CD8-positive, alpha-beta memory T cell (primary cell): Measurements from ENCODE around the gene PUSL1. TPM values are rescaled to one million over a fixed set of nuclear protein-coding genes. Genes with fewer than 3 reads are reported as not detected.

Experiments
- CTCF ChIA-PET: fragments of 350-600 bp; sonication (Branson Sonifier 250); formaldehyde crosslinking; loops from one replicate; lab custom pipeline; 2021; ENCODE audit warnings: antibody characterized with exemption; lab: Charles Lee
- POLR2A ChIA-PET: fragments of 350-600 bp; sonication (Branson Sonifier 250); formaldehyde crosslinking; loops from one replicate; lab custom pipeline; 2021; ENCODE audit warnings: antibody characterized with exemption; lab: Charles Lee
- DNase-seq, 5 donors: peaks; one replicate each; pipeline versions ENCODE4 v3.0.0 to v3.0.0-alpha.2; 2020 to 2022; ENCODE audit warnings: mixed read lengths in 1 of 5
- H3K27ac ChIP-seq: one replicate; pipeline ENCODE4 v1.7.0; 2013; ENCODE audit warnings: low read depth, mild to moderate bottlenecking, low read length, moderate library complexity
- H3K27me3 ChIP-seq: 2 replicates; pipeline ENCODE4 v1.7.0; 2013; ENCODE audit warnings: low read length, mild to moderate bottlenecking; ENCODE audit not compliant: insufficient read depth, poor library complexity, severe bottlenecking
- H3K36me3 ChIP-seq: 2 replicates; pipeline ENCODE4 v1.7.0; 2013; ENCODE audit warnings: mild to moderate bottlenecking, low read length, moderate library complexity; ENCODE audit not compliant: insufficient read depth
- H3K4me1 ChIP-seq: 2 replicates; pipeline ENCODE4 v1.7.0; 2013; ENCODE audit warnings: mild to moderate bottlenecking, low read length, moderate library complexity; ENCODE audit not compliant: insufficient read depth
- H3K4me3 ChIP-seq: 2 replicates; pipeline ENCODE4 v1.7.0; 2013; ENCODE audit warnings: mild to moderate bottlenecking, low read length
- H3K9me3 ChIP-seq: 2 replicates; pipeline ENCODE4 v1.7.0; 2013; ENCODE audit warnings: mild to moderate bottlenecking, low read length
- H3K27ac Mint-ChIP-seq, 8 donors: one replicate each; pipeline ENCODE4 v1.8.0; 2020 to 2021; ENCODE audit warnings: mixed read lengths in 8 of 8, mild to moderate bottlenecking in 6 of 8, inconsistent platforms in 3 of 8, moderate library complexity in 3 of 8
- H3K27me3 Mint-ChIP-seq, 2 donors: one replicate each; pipeline ENCODE4 v1.8.0; 2020 to 2021; ENCODE audit warnings: mixed read lengths in 2 of 2, mild to moderate bottlenecking in 1 of 2, moderate library complexity in 1 of 2
- H3K36me3 Mint-ChIP-seq, 3 donors: one replicate each; pipeline ENCODE4 v1.8.0; 2020 to 2021; ENCODE audit warnings: mixed read lengths in 3 of 3, inconsistent platforms in 1 of 3, mild to moderate bottlenecking in 1 of 3
- H3K4me1 Mint-ChIP-seq, 3 donors: one replicate each; pipeline ENCODE4 v1.8.0; 2020 to 2021; ENCODE audit warnings: mixed read lengths in 3 of 3, inconsistent platforms in 1 of 3, mild to moderate bottlenecking in 1 of 3
- H3K4me3 Mint-ChIP-seq, 7 donors: one replicate each; pipeline ENCODE4 v1.8.0; 2020 to 2021; ENCODE audit warnings: mixed read lengths in 7 of 7, mild to moderate bottlenecking in 6 of 7, moderate library complexity in 4 of 7, inconsistent platforms in 2 of 7
- H3K9me3 Mint-ChIP-seq, 5 donors: one replicate each; pipeline ENCODE4 v1.8.0; 2020 to 2022; ENCODE audit warnings: mixed read lengths in 5 of 5, mild to moderate bottlenecking in 3 of 5, moderate library complexity in 2 of 5, inconsistent platforms in 1 of 5
- polyA plus RNA-seq: library from polyadenylated mRNA; unstranded; fragments of 300-500 nt; fragmentation: Illumina TruSeq; gene quantifications from one replicate; pipeline ENCODE4 v1.2.3, GENCODE V29; 2021
- total RNA-seq, 2 experiments: library from RNA; stranded (reverse); gene quantifications; one replicate each; pipeline ENCODE4 v1.2.3, GENCODE V29; 2021

The PUSL1 gene
- total and polyA plus RNA-seq, 3 experiments from 2014 or later = 22.0 to 34.3 (median 32.9) TPM

- Histone ChIP-seq H3K27ac (no peak overlapping the region), H3K9me3 (no peaks in the 10 kb centered on the region), H3K27me3 (no peaks in the 10 kb centered on the region), H3K36me3 (no peaks in the 10 kb centered on the region), H3K4me3 (no peak overlapping the region), H3K4me1 (no peaks in the 10 kb centered on the region)
- H3K27ac Mint-ChIP-seq = peak overlapping the region in 1 of 8 donors; percentile 50
- peaks cover 0 to 25% (median 11%) of the 10 kb centered on the region in 3 donors for H3K36me3 Mint-ChIP-seq
- H3K9me3 Mint-ChIP-seq = no peaks in the 10 kb centered on the region
- no peak for DNase-seq
- POLR2A ChIA-PET = no interaction called here
- peaks cover 0 to 6% (median 0%) of the 10 kb centered on the region in 3 donors for H3K4me1 Mint-ChIP-seq
- H3K4me3 Mint-ChIP-seq = no peak overlapping the region
- CTCF ChIA-PET = no interaction called here
- H3K27me3 Mint-ChIP-seq = no peaks in the 10 kb centered on the region
Measured at GRCh38 chr1:1340185-1340584, 31.8 kb downstream of the PUSL1 start.

- H3K36me3 ChIP-seq = no peaks in the 10 kb centered on the region
- no peak overlapping the region for H3K4me3 ChIP-seq
- no peaks in the 10 kb centered on the region for H3K27me3 ChIP-seq
- Mint-ChIP-seq H3K36me3 (peaks cover 0 to 25% (median 11%) of the 10 kb centered on the region in 3 donors), H3K27me3 (no peaks in the 10 kb centered on the region), H3K27ac (peak overlapping the region in 2 of 8 donors; percentile 29 to 50), H3K4me1 (peaks cover 0 to 6% (median 2%) of the 10 kb centered on the region in 3 donors), H3K4me3 (no peak overlapping the region), H3K9me3 (no peaks in the 10 kb centered on the region)
- H3K9me3 ChIP-seq = no peaks in the 10 kb centered on the region
- no peak for DNase-seq
- H3K4me1 ChIP-seq = no peaks in the 10 kb centered on the region
- no peak overlapping the region for H3K27ac ChIP-seq
- ChIA-PET POLR2A (no interaction called here), CTCF (no interaction called here)
Measured at GRCh38 chr1:1340791-1341548, 32.6 kb downstream of the PUSL1 start.

GRCh38 chr1:1341549-1342021 is 33.2 kb downstream of the PUSL1 start:
- no peaks in the 10 kb centered on the region for H3K36me3 ChIP-seq
- H3K27ac Mint-ChIP-seq = no peak overlapping the region
- H3K27me3 ChIP-seq = no peaks in the 10 kb centered on the region
- ChIA-PET POLR2A (no interaction called here), CTCF (no interaction called here)
- no peak overlapping the region for H3K27ac ChIP-seq
- H3K9me3 ChIP-seq = no peaks in the 10 kb centered on the region
- H3K4me1 ChIP-seq = peaks cover 1% of the 10 kb centered on the region
- H3K9me3 Mint-ChIP-seq = no peaks in the 10 kb centered on the region
- H3K4me3 Mint-ChIP-seq = no peak overlapping the region
- H3K27me3 Mint-ChIP-seq = no peaks in the 10 kb centered on the region
- H3K4me1 Mint-ChIP-seq = peaks cover under 1 to 6% (median 5%) of the 10 kb centered on the region in 3 donors
- no peak for DNase-seq
- H3K4me3 ChIP-seq = no peak overlapping the region
- peaks cover 0 to 25% (median 11%) of the 10 kb centered on the region in 3 donors for H3K36me3 Mint-ChIP-seq

GRCh38 chr1:1342061-1342562 is 33.7 kb downstream of the PUSL1 start:
- Mint-ChIP-seq H3K27ac (no peak overlapping the region), H3K27me3 (no peaks in the 10 kb centered on the region), H3K4me1 (peaks cover 5 to 10% (median 6%) of the 10 kb centered on the region in 3 donors), H3K36me3 (peaks cover 0 to 25% (median 11%) of the 10 kb centered on the region in 3 donors), H3K4me3 (no peak overlapping the region), H3K9me3 (no peaks in the 10 kb centered on the region)
- ChIA-PET POLR2A (no interaction called here), CTCF (no interaction called here)
- H3K9me3 ChIP-seq = no peaks in the 10 kb centered on the region
- no peak for DNase-seq
- H3K27ac ChIP-seq = no peak overlapping the region
- no peak overlapping the region for H3K4me3 ChIP-seq
- peaks cover 3% of the 10 kb centered on the region for H3K4me1 ChIP-seq
- no peaks in the 10 kb centered on the region for H3K27me3 ChIP-seq
- no peaks in the 10 kb centered on the region for H3K36me3 ChIP-seq

- H3K27ac Mint-ChIP-seq = no peak overlapping the region
- POLR2A ChIA-PET = no interaction called here
- H3K4me1 ChIP-seq = peaks cover 8% of the 10 kb centered on the region
- H3K27me3 ChIP-seq = no peaks in the 10 kb centered on the region
- no peaks in the 10 kb centered on the region for H3K36me3 ChIP-seq
- H3K27me3 Mint-ChIP-seq = no peaks in the 10 kb centered on the region
- no peak overlapping the region for H3K27ac ChIP-seq
- no peaks in the 10 kb centered on the region for H3K9me3 ChIP-seq
- H3K4me3 ChIP-seq = no peak overlapping the region
- H3K4me3 Mint-ChIP-seq = no peak overlapping the region
- peaks cover 10 to 15% (median 11%) of the 10 kb centered on the region in 3 donors for H3K4me1 Mint-ChIP-seq
- no peak for DNase-seq
- H3K9me3 Mint-ChIP-seq = no peaks in the 10 kb centered on the region
- CTCF ChIA-PET = no interaction called here
- H3K36me3 Mint-ChIP-seq = peaks cover 0 to 25% (median 11%) of the 10 kb centered on the region in 3 donors
Measured at GRCh38 chr1:1342584-1343115, 34.3 kb downstream of the PUSL1 start.

DNA sequence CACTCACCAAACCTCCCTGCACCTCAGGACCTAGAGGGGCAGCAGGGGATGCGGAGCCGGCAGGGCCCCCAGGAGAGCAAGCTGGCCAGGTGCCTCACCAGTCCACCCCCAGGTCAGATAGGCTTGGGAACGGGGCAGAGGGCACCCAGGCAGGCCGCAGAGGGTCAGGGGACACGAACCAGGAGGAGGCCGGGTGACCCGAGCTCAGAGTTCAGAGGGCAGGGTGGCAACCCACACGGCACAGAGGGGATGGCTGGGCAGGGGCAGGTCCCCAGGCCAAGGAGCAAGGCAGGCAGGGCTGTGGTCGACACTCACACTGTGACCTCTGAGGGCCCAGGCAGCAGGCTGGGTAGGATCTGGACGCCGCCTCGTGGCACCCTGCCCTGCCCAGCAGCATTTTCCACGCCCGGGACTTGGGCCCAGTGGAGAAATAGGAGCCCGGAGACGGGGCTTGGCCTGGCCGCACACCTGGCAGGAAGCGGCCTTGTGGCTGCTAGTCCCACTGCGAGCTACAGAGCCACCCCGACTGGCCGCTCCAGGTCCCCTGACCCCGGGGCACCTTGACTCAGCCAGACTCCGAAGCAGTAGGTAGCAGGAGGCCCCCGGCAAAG is 35.5 kb downstream of the PUSL1 start:
- Histone ChIP-seq H3K4me1 (peaks cover 16% of the 10 kb centered on the region), H3K4me3 (no peak overlapping the region), H3K9me3 (no peaks in the 10 kb centered on the region), H3K27me3 (no peaks in the 10 kb centered on the region), H3K27ac (no peak overlapping the region), H3K36me3 (no peaks in the 10 kb centered on the region)
- no peak for DNase-seq
- Mint-ChIP-seq H3K4me1 (peaks cover 11 to 22% (median 11%) of the 10 kb centered on the region in 3 donors), H3K4me3 (no peak overlapping the region), H3K36me3 (peaks cover 0 to 19% (median 9%) of the 10 kb centered on the region in 3 donors), H3K27ac (no peak overlapping the region), H3K27me3 (no peaks in the 10 kb centered on the region), H3K9me3 (no peaks in the 10 kb centered on the region)
- ChIA-PET CTCF (no interaction called here), POLR2A (no interaction called here)

DNA sequence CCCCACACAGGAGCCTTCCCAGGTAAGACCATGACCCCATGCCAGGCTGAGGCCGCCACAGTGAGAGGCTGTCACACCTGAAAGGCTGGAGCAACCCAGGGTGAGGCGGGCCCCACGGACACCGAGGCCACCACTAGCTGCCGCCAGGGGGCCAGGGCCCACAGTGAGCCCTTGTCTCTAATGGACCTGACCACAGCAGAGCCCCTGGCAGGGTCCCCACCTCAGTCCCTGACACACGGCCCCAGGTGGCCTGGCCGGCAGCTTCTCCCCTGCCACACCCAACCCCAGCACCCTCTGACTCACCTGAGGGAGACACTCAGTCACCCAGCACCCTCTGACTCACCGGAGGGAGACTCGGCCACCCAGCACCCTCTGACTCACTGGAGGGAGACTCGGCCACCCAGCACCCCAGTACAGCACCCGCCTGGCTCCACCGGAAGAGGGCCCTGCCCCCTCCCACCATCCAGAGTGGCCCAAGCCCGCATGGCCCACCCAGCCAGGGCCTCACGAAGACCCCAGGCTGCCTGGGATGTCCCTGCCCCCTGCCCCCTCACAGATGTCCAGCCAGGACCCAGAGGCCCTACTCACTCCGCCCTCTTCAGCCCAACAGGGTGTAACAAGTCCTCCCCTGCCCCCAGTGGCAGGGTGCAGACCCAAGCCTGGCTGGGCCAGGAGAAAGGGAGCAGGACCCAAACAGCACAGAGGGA is 36.4 kb downstream of the PUSL1 start:
- no peak overlapping the region for H3K4me3 Mint-ChIP-seq
- H3K4me1 Mint-ChIP-seq = peaks cover 11 to 22% (median 11%) of the 10 kb centered on the region in 3 donors
- DNase-seq = no peak
- no peaks in the 10 kb centered on the region for H3K9me3 ChIP-seq
- no peaks in the 10 kb centered on the region for H3K36me3 ChIP-seq
- H3K27me3 Mint-ChIP-seq = no peaks in the 10 kb centered on the region
- no peak overlapping the region for H3K27ac ChIP-seq
- H3K4me3 ChIP-seq = no peak overlapping the region
- H3K4me1 ChIP-seq = peaks cover 16% of the 10 kb centered on the region
- ChIA-PET POLR2A (no interaction called here), CTCF (no interaction called here)
- no peaks in the 10 kb centered on the region for H3K27me3 ChIP-seq
- no peaks in the 10 kb centered on the region for H3K9me3 Mint-ChIP-seq
- peaks cover 0 to 14% (median 9%) of the 10 kb centered on the region in 3 donors for H3K36me3 Mint-ChIP-seq
- H3K27ac Mint-ChIP-seq = peak overlapping the region in 1 of 8 donors; percentile 65
